HepG2 (cell line): ENCODE measurements around the gene ELAVL2. TPM values are rescaled to one million over a fixed set of nuclear protein-coding genes. Genes with fewer than 3 reads are reported as not detected.

Source experiments
- ATAC-seq: fragments of 200-7000 bp; cut with Tn5 transposase; 3 replicates; pipeline ENCODE4 v1.9.1; 2020; ENCODE audit warnings: mild to moderate bottlenecking, moderate library complexity
- BruUV-seq: library from RNA; stranded (reverse); fragments of 400-500 nt; replicated peaks from 2 replicates; lab custom pipeline; 2021; lab: Mats Ljungman, UMichigan
- CTCF ChIA-PET: fragments of 300-600 bp; formaldehyde crosslinking; extraction: SDS; loops from one replicate; lab custom pipeline; 2021; ENCODE audit warnings: low total read pairs, inconsistent platforms, low intra/inter-chr PET ratio; lab: Yijun Ruan, JAX
- POLR2A ChIA-PET: fragments of 350-600 bp; sonication (Branson Sonifier 250); formaldehyde crosslinking; loops from one replicate; lab custom pipeline; 2020; ENCODE audit warnings: antibody characterized with exemption, inconsistent platforms; lab: Yijun Ruan, JAX
- DNase-seq: peaks from one replicate; pipeline ENCODE4 v3.0.0-alpha.2; 2015; ENCODE audit warnings: low spot score
- FAIRE-seq: peaks from 3 replicates; lab custom pipeline; 2011; peaks lifted over from hg19 to GRCh38; lab: Jason Lieb, UNC
- H2AFZ ChIP-seq: one replicate; pipeline ENCODE4 v1.6.1; 2011; ENCODE audit warnings: low read length, inconsistent platforms
- H3K27ac ChIP-seq: fragments of 300-600 bp; 3 replicates; pipeline ENCODE4 v1.8.0; 2011; ENCODE audit warnings: mixed run types, mild to moderate bottlenecking, mixed read lengths, low read length, inconsistent platforms; ENCODE audit not compliant: insufficient read depth; ENCODE audit errors: extremely low read length
- H3K27me3 ChIP-seq, 2 experiments: fragments of 200-600 bp in 1 of 2; 2 replicates in 1 of 2; 3 replicates in 1 of 2; pipeline versions ENCODE4 v1.6.0 to v1.8.0; 2011; ENCODE audit warnings: low read length in 2 of 2, mild to moderate bottlenecking in 2 of 2, moderate library complexity in 2 of 2, inconsistent platforms in 1 of 2; ENCODE audit not compliant: insufficient read depth in 2 of 2, control insufficient read depth in 1 of 2
- H3K36me3 ChIP-seq, 2 experiments: fragments of 200-600 bp in 1 of 2; replicated peaks in 1 of 2; 2 replicates in 1 of 2; 3 replicates in 1 of 2; pipeline versions ENCODE4 v1.5.1 to v1.8.0; 2011; ENCODE audit warnings: low read length in 2 of 2, inconsistent platforms in 1 of 2; ENCODE audit not compliant: insufficient read depth in 2 of 2, control insufficient read depth in 1 of 2
- H3K4me1 ChIP-seq: 2 replicates; pipeline ENCODE4 v1.5.1; 2012; ENCODE audit warnings: low read length, inconsistent platforms; ENCODE audit not compliant: insufficient read depth
- H3K4me2 ChIP-seq: 2 replicates; pipeline ENCODE4 v1.6.0; 2011; ENCODE audit warnings: low read depth, low read length, inconsistent platforms
- H3K4me3 ChIP-seq, 3 experiments: fragments of 200-600 bp in 1 of 3; sonication (generic), shearing (Covaris generic) in 1 of 3; replicated peaks in 1 of 3; 2 replicates each; pipeline ENCODE4 v1.5.1; 2011 to 2016; ENCODE audit warnings: low read length in 3 of 3, inconsistent platforms in 2 of 3, low read depth in 2 of 3, mild to moderate bottlenecking in 2 of 3, control low read depth in 1 of 3, mixed read lengths in 1 of 3; ENCODE audit not compliant: insufficient read depth in 1 of 3
- H3K79me2 ChIP-seq: one replicate; pipeline ENCODE4 v1.6.1; 2011; ENCODE audit warnings: low read length, inconsistent platforms; ENCODE audit not compliant: insufficient read depth
- H3K9ac ChIP-seq: 2 replicates; pipeline ENCODE4 v1.6.0; 2011; ENCODE audit warnings: mild to moderate bottlenecking, low read depth, low read length, inconsistent platforms; ENCODE audit not compliant: insufficient read depth
- H3K9me3 ChIP-seq: 2 replicates; pipeline ENCODE4 v1.5.1; 2012; ENCODE audit warnings: mild to moderate bottlenecking, low read length
- H4K20me1 ChIP-seq: 2 replicates; pipeline ENCODE4 v1.6.0; 2011; ENCODE audit warnings: inconsistent platforms, mild to moderate bottlenecking, low read length, moderate library complexity; ENCODE audit not compliant: insufficient read depth
- AFF4 ChIP-seq: sonication (generic); formaldehyde crosslinking; IDR thresholded peaks from 2 replicates; pipeline ENCODE4 v1.4.0; 2020; ENCODE audit warnings: missing genetic modification reagents
- ARID5B ChIP-seq: IDR thresholded peaks from 2 replicates; pipeline ENCODE4 v1.4.0; 2020; ENCODE audit warnings: mild to moderate bottlenecking, missing genetic modification reagents
- IRF2 ChIP-seq: IDR thresholded peaks from 2 replicates; pipeline ENCODE4 v1.6.1; 2018; ENCODE audit warnings: missing genetic modification reagents, missing compliant biosample characterization
- KLF16 ChIP-seq, 2 experiments: sonication (generic) in 1 of 2; formaldehyde crosslinking in 1 of 2; IDR thresholded peaks; 2 replicates each; pipeline versions ENCODE4 v1.6.1 to v1.8.0; 2016 to 2023; ENCODE audit warnings: missing genetic modification reagents in 2 of 2, missing compliant biosample characterization in 1 of 2
- PHF20 ChIP-seq: sonication (generic); formaldehyde crosslinking; IDR thresholded peaks from 2 replicates; pipeline ENCODE4 v1.5.0; 2020; ENCODE audit warnings: mild to moderate bottlenecking, missing genetic modification reagents
- PHF8 ChIP-seq: sonication (generic); formaldehyde crosslinking; IDR thresholded peaks from 2 replicates; pipeline ENCODE4 v1.5.0; 2020; ENCODE audit warnings: missing genetic modification reagents
- XBP1 ChIP-seq: sonication (generic); formaldehyde crosslinking; IDR thresholded peaks from 2 replicates; pipeline ENCODE4 v1.5.0; 2020; ENCODE audit warnings: missing genetic modification reagents
- ZBTB10 ChIP-seq: sonication (generic); formaldehyde crosslinking; IDR thresholded peaks from 2 replicates; pipeline ENCODE4 v1.4.0; 2020; ENCODE audit warnings: missing genetic modification reagents, borderline replicate concordance
- ZBTB38 ChIP-seq: sonication (generic); formaldehyde crosslinking; IDR thresholded peaks from 2 replicates; pipeline ENCODE4 v1.5.1; 2020; ENCODE audit warnings: mild to moderate bottlenecking, missing genetic modification reagents
- ZNF121 ChIP-seq: sonication (generic); formaldehyde crosslinking; IDR thresholded peaks from 2 replicates; pipeline ENCODE4 v1.5.0; 2020; ENCODE audit warnings: mild to moderate bottlenecking, missing genetic modification reagents
- ZNF335 ChIP-seq: sonication (generic); formaldehyde crosslinking; IDR thresholded peaks from 2 replicates; pipeline ENCODE4 v1.4.0; 2020; ENCODE audit warnings: missing genetic modification reagents
- ZNF33B ChIP-seq: sonication (generic); formaldehyde crosslinking; IDR thresholded peaks from 2 replicates; pipeline ENCODE4 v1.5.1; 2020; ENCODE audit warnings: mild to moderate bottlenecking, missing genetic modification reagents
- ZSCAN22 ChIP-seq: sonication (generic); formaldehyde crosslinking; IDR thresholded peaks from 2 replicates; pipeline ENCODE4 v1.4.0; 2020; ENCODE audit warnings: mild to moderate bottlenecking, missing genetic modification reagents
- in situ Hi-C: cut with HindIII; loops from 2 replicates; pipeline ENCODE4 v1.10.0; 2017; ENCODE audit warnings: low pct_unique_long_range_greater_than_20kb; ENCODE audit not compliant: extremely low pct_ligation_motif_present
- intact Hi-C: fragments of 100-400 bp; cut with micrococcal nuclease; formaldehyde crosslinking; loops from one replicate; pipeline ENCODE4 v1.10.0; 2022; ENCODE audit not compliant: unreplicated experiment
- polyA plus RNA-seq, 8 experiments: library from polyadenylated mRNA; depleted of rRNA in 3 of 8; stranded (reverse) in 7 of 8; unstranded in 1 of 8; fragments of >200 nt; fragmentation: Illumina TruSeq in 4 of 8; extraction: Trizol in 4 of 8; gene quantifications; 2 replicates each; pipeline versions ENCODE4 v1.2.1 to v1.2.3, GENCODE V29; 2011 to 2016; ENCODE audit warnings: low read depth in 4 of 8, missing spikeins in 1 of 8, mixed read lengths in 1 of 8; ENCODE audit not compliant: insufficient read depth in 1 of 8
- total RNA-seq, 5 experiments: library from RNA; depleted of rRNA; stranded (reverse); fragments of >200 nt; fragmentation: Illumina TruSeq; extraction: Trizol; gene quantifications; 2 replicates each; pipeline ENCODE4 v1.2.3, GENCODE V29; 2016; ENCODE audit warnings: low read depth in 1 of 5

The ELAVL2 gene
- total and polyA plus RNA-seq, 2 of the 13 experiments (the other 11 are each of a cell fraction or from before 2014, with no cell fraction given), result not detected

GRCh38 chr9:23774266-23774665, 51.8 kb downstream of the ELAVL2 start (continued):
- TF ChIP-seq PHF20 (CRISPR knock-in tag) (no peak), ZNF33B (no peak), ZNF335 (CRISPR knock-in tag) (no peak), XBP1 (CRISPR knock-in tag) (no peak), ZBTB38 (CRISPR knock-in tag) (no peak), ZSCAN22 (CRISPR knock-in tag) (no peak), ZNF121 (no peak), IRF2 (CRISPR knock-in tag) (no peak), PHF8 (CRISPR knock-in tag) (no peak), ARID5B (CRISPR knock-in tag) (no peak)

GRCh38 chr9:23772385-23772783, 53.7 kb downstream of the ELAVL2 start:
- FAIRE-seq (no peak), DNase-seq (no peak), ATAC-seq (no peak)
- no peaks in the 10 kb centered on the region for H3K79me2 ChIP-seq
- no peak overlapping the region for H2AFZ ChIP-seq
- intact Hi-C loops, result no loop called here
- BruUV-seq, result no TSS peak
- ChIA-PET CTCF (no interaction called here), POLR2A (no interaction called here)
- H3K4me1 ChIP-seq, result no peaks in the 10 kb centered on the region
- no peak overlapping the region for H3K27ac ChIP-seq
- H3K4me2 ChIP-seq, result no peak overlapping the region
- H3K9ac ChIP-seq, result no peak overlapping the region
- H3K36me3 ChIP-seq, result no peaks in the 10 kb centered on the region
- H3K4me3 ChIP-seq, result no peak overlapping the region
- TF ChIP-seq ZBTB10 (CRISPR knock-in tag) (no peak), KLF16 (CRISPR knock-in tag; IDR thresholded peaks at IDR 0.05) (no peak), AFF4 (no peak)
- in situ Hi-C loops, result no loop called here
- H4K20me1 ChIP-seq, result no peaks in the 10 kb centered on the region
- no peaks in the 10 kb centered on the region for H3K9me3 ChIP-seq
- no peaks in the 10 kb centered on the region for H3K27me3 ChIP-seq
